Muscle layer of colon (tissue), 2 donors: Measurements from ENCODE around the gene BTBD9.
"Not testable (repeated sequence)": the region's sequence is repeated elsewhere in the genome, so short reads cannot be mapped to it uniquely, and the experiment has no call there.

Experiments used
- H3K27ac ChIP-seq: one replicate; pipeline ENCODE4 v1.7.0; 2013; ENCODE audit warnings: low read depth, mild to moderate bottlenecking, low read length, moderate library complexity
- H3K27me3 ChIP-seq, 2 donors: one replicate each; pipeline ENCODE4 v1.7.0; 2013; ENCODE audit warnings: low read length in 2 of 2, mild to moderate bottlenecking in 2 of 2; ENCODE audit not compliant: insufficient read depth in 2 of 2, control insufficient read depth in 1 of 2
- H3K36me3 ChIP-seq: one replicate; pipeline ENCODE4 v1.7.0; 2013; ENCODE audit warnings: mild to moderate bottlenecking, low read length; ENCODE audit not compliant: insufficient read depth
- H3K4me1 ChIP-seq: one replicate; pipeline ENCODE4 v1.7.0; 2013; ENCODE audit warnings: mild to moderate bottlenecking, low read length; ENCODE audit not compliant: insufficient read depth
- H3K4me3 ChIP-seq, 2 donors: one replicate each; pipeline ENCODE4 v1.7.0; 2013; ENCODE audit warnings: low read length in 2 of 2, low read depth in 1 of 2, mild to moderate bottlenecking in 1 of 2, moderate library complexity in 1 of 2
- H3K9ac ChIP-seq: one replicate; pipeline ENCODE4 v1.7.0; 2013; ENCODE audit warnings: low read length
- H3K9me3 ChIP-seq: one replicate; pipeline ENCODE4 v1.7.0; 2013; ENCODE audit warnings: mild to moderate bottlenecking, low read length
- donor health status: abdominal sarcoma.
- donor health status: Adenocarcinoma of cecum.

BTBD9 gene

DNA sequence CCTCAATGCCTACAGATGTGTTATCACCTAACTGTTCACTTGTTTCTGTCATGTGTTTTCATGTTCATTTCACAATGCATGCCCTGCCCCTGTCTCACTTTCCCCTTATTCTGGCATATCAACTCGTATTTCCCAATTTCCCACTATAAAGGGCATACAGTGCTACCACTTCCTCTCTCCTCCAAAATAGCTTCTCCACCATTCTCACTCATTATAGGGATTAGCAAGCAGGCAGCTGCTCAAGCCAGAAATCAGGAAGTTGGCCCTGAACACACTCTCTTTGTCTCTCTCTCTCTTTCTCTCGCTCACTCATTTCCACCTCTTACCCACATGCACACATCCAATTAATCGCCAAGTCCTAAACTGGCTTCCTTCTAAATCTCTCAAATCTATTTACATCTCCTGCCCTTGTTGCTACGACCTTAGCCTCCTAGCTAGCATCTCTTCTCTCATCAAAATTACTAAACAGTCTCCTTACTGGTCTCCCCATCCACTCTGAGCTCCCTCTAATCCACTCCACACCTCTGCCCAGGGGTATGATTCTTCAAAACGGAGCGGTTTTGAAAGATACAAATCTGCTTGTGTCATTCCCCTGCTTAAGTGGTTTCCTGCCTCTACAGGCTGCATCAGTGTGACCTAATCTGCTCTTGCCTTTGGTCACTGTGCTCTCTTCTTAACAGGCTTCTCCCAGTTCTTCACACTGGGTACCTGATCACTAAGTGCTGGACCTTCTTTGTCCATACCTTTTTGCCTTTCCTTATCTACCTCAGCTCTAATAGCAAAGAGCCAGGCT lies 196.2 kb downstream of the BTBD9 start:
- H3K27ac ChIP-seq = no peak overlapping the region
- no peaks in the 10 kb centered on the region for H3K9me3 ChIP-seq
- no peak overlapping the region for H3K4me3 ChIP-seq
- H3K27me3 ChIP-seq = no peaks in the 10 kb centered on the region
- no peak overlapping the region for H3K9ac ChIP-seq
- H3K4me1 ChIP-seq = no peaks in the 10 kb centered on the region
- no peaks in the 10 kb centered on the region for H3K36me3 ChIP-seq

DNA sequence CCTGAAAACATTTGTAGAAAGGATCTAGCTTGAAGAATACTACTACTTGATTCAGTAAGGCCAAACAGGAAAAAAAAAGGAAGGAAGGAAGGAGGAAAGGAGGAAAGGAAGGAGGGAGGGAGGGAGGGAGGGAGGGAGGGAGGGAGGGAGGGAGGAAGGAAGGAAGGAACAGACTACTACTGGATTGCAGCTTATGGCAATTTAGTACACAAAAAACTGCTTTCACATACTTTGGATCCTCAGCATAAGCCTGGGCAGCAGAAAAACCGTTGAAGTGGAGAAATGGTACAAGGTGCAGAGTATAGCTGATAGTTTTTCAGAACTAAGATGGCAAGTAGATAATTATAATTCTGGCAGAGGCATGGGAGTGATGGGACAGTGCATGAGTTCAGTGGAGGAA lies 201.6 kb downstream of the BTBD9 start:
- Histone ChIP-seq H3K4me3 (no peak overlapping the region), H3K27ac (no peak overlapping the region), H3K36me3 (no peaks in the 10 kb centered on the region), H3K27me3 (no peaks in the 10 kb centered on the region), H3K4me1 (no peaks in the 10 kb centered on the region), H3K9me3 (no peaks in the 10 kb centered on the region), H3K9ac (no peak overlapping the region)

DNA sequence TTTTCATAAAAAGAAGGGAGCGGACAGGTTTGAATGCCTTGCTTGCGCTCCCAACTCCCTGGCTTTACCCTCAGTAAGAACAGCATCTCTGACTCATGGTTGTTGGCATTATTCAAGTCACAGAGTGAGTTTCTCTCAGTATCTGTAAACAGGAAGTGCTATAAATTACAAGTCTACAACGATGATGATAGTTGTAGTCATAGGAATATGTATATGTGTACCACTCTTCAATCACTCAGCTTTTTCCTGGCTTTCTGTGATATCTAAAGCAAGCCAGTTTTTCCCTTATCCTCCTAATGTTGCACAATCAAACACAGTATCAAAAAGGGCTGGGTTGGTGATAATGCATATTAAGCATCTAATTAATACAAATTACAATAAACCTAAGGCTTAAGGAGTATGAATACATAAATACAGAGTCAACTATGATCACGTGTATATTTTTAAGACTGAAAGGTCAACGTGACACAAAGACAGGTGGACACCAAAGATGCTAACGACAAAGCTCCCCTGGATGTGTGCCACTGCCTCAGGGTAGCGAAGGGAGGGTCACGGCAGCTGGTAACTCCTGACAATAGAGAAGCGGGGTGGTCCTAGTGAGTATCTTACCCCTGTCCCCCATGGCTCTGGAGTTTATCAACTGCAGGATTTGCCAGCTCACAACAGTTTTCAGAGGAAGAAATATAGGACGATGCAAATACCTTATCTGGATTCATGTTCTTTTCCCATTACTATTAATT lies 202.8 kb downstream of the BTBD9 start:
- H3K4me1 ChIP-seq = no peaks in the 10 kb centered on the region
- H3K9ac ChIP-seq = no peak overlapping the region
- H3K4me3 ChIP-seq = no peak overlapping the region
- no peaks in the 10 kb centered on the region for H3K27me3 ChIP-seq
- H3K36me3 ChIP-seq = no peaks in the 10 kb centered on the region
- H3K9me3 ChIP-seq = no peaks in the 10 kb centered on the region
- no peak overlapping the region for H3K27ac ChIP-seq

DNA sequence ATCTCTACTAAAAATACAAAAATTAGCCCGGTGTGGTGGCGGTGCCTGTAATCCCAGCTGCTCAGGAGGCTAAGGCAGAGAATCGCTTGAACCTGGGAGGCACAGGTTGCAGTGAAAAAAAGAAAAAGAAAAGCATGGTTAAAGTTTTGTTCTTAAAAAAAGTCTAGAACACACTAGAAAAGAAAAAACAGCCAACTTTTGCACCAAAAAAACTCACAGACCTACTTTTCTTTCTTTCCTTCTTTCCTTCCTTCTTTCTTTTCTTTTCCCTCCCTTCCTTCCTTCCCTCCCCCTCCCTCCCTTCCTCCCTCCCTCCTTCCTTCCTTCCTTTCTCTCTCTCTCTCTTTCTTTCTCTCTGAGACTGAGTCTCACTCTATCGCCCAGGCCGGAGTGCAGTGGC lies 204.4 kb downstream of the BTBD9 start:
- Histone ChIP-seq H3K9me3 (no peaks in the 10 kb centered on the region), H3K27ac (no peak overlapping the region), H3K9ac (no peak overlapping the region), H3K4me1 (no peaks in the 10 kb centered on the region), H3K27me3 (no peaks in the 10 kb centered on the region), H3K36me3 (no peaks in the 10 kb centered on the region), H3K4me3 (no peak overlapping the region)

DNA sequence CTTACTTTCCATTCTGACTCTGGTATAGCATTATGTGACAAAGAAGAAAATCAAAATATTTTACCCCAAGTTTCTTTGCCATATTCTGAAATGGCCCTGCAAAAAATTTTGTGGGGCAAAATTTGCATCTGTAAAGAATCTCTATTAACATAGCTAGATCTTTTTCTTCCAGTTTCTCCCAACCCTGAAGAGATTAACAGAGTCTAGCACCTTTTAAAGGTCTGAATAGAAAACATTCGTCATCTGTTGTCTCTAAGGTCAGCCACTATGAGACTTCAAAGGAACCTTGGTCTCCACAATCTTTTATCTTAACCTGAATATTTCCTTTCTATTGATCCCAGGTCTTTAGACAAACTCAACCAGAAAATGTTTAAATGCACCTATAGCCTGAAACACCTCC lies 205.7 kb downstream of the BTBD9 start:
- Histone ChIP-seq H3K27me3 (no peaks in the 10 kb centered on the region), H3K4me1 (no peaks in the 10 kb centered on the region)

DNA sequence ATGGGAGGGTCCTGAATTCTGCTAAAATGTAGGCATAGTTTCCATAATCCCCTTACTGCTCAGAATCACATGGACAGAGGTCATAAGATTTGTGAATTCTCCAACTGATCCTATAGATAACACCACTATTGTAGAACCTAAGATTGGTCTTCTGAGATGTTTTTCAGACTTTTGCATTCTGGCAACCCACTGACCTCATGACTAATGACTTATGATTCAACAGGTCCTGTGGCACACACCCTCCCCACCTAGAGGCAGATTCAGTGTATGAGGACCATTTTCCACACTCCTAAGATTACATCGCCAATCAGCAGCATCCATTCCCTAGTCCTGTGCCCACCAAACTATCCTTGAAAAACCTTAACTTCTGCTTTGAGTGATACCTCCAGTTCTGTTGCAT lies 207.2 kb downstream of the BTBD9 start:
- no peak overlapping the region for H3K27ac ChIP-seq
- H3K4me1 ChIP-seq = no peaks in the 10 kb centered on the region
- H3K27me3 ChIP-seq = no peaks in the 10 kb centered on the region
- no peaks in the 10 kb centered on the region for H3K36me3 ChIP-seq
- H3K4me3 ChIP-seq = no peak overlapping the region
- H3K9ac ChIP-seq = no peak overlapping the region
- no peaks in the 10 kb centered on the region for H3K9me3 ChIP-seq

More for the DNA sequence above, 205.7 kb downstream of the BTBD9 start:
- no peak overlapping the region for H3K4me3 ChIP-seq
- no peak overlapping the region for H3K9ac ChIP-seq
- no peaks in the 10 kb centered on the region for H3K9me3 ChIP-seq
- H3K36me3 ChIP-seq = no peaks in the 10 kb centered on the region
- H3K27ac ChIP-seq = no peak overlapping the region

DNA sequence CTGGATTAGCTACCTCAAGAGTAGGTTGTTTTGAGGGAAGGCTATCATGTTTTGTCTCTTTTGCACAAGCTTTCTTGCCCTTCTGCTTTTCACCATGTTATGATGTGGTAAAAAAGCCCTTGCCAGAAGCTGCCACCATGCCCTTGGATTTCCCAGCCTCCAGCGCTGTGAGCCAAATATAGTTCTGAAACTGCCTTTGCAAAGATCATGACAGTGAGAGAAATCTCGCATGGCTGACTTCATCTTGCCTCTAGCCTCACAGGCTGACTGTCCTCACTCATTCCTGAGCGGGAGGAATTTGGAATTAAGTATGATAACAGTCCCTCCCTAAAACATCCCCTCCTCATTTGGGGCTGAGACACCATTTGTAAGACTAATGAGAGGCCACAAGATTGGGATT lies 207.7 kb downstream of the BTBD9 start:
- H3K27ac ChIP-seq = no peak overlapping the region
- H3K36me3 ChIP-seq = no peaks in the 10 kb centered on the region
- H3K9me3 ChIP-seq = no peaks in the 10 kb centered on the region
- no peaks in the 10 kb centered on the region for H3K27me3 ChIP-seq
- no peak overlapping the region for H3K9ac ChIP-seq
- no peaks in the 10 kb centered on the region for H3K4me1 ChIP-seq
- H3K4me3 ChIP-seq = no peak overlapping the region

DNA sequence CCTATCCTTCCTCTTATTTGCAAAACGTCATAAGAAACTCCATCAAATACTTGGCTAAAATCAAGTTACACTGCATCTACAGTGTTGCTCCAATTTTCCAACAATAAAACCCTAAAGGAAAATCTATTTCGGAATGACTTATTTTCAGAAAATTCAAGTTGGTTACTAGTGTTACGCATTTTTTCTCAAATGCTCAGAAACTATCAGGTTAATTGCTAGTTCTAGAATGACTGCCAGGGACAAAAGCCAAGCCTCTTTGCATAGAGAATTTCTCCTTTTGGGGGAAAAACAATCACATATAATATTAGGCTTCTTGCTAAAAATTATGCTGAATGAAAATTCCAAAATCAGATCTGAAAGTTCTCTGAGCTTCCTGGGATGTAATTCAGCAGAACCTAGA lies 210.2 kb downstream of the BTBD9 start:
- H3K4me1 ChIP-seq = no peaks in the 10 kb centered on the region
- no peaks in the 10 kb centered on the region for H3K27me3 ChIP-seq
- H3K36me3 ChIP-seq = no peaks in the 10 kb centered on the region
- H3K9me3 ChIP-seq = no peaks in the 10 kb centered on the region
- H3K27ac ChIP-seq = no peak overlapping the region
- no peak overlapping the region for H3K9ac ChIP-seq
- no peak overlapping the region for H3K4me3 ChIP-seq

DNA sequence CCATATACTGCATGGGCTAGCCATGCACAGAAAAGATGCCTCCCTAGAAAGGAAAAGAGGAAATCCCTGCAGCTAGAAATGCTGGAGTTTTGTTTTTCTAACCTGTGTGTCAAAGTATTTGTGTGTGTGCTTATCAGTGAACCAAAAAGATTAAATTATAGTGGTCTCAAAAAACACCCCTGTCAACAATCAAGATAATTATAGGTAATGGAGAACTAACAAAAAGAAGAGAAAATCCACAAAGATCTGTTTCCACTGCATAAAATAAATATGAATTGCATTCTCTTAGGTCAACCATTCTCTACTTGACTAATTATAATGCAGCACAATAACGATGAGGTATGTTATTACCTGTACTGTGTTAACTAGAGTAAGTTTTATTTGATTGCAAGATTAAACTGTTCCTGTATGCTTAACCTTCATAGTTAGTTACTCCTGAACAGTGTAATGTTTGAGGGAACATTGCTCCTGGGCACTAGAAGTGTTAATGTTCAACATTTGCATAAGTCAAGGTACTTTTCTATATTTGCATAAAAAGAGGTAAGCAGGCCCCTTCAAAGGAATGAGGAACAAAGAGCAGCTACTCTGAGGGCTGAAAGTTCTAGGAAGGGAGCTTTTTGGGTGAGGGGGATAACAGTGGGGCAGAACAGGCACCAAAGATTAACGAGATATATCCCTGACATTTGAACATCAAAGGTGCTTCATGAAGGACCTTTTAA lies 212.1 kb downstream of the BTBD9 start:
- no peak overlapping the region for H3K27ac ChIP-seq
- no peaks in the 10 kb centered on the region for H3K4me1 ChIP-seq
- H3K9me3 ChIP-seq = no peaks in the 10 kb centered on the region
- H3K9ac ChIP-seq = no peak overlapping the region
- H3K36me3 ChIP-seq = no peaks in the 10 kb centered on the region
- no peaks in the 10 kb centered on the region for H3K27me3 ChIP-seq
- no peak overlapping the region for H3K4me3 ChIP-seq

DNA sequence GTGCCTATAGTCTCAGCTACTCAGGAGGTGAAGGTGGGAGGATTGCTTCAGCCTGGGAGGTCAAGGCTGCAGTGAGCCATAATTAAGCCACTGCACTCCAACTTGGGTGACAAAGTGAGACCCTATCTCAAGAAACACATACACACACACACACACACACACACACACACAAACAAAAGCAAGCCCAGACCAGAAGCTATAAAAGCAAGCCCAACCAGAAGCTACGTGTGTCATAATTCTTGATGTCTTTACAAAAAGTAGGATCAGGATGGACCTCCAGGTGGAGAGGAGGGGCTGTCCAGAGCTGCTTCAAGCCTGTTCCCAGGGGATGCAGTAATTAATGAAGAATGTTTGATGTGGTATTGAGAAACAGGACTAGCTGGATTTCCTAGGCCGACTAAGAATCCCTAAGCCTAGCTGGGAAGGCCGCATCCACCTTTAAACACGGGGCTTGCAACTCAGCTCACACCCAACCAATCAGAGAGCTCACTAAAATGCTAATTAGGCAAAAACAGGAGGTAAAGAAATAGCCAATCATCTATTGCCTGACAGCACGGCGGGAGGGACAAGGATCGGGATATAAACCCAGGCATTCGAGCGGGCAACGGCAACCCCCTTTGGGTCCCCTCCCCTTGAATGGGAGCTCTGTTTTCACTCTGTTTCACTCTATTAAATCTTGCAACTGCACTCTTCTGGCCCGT lies 213.8 kb downstream of the BTBD9 start:
- not testable (repeated sequence) for H3K9ac ChIP-seq, H3K4me3 ChIP-seq, H3K36me3 ChIP-seq, H3K27me3 ChIP-seq, H3K4me1 ChIP-seq, H3K9me3 ChIP-seq, H3K27ac ChIP-seq

DNA sequence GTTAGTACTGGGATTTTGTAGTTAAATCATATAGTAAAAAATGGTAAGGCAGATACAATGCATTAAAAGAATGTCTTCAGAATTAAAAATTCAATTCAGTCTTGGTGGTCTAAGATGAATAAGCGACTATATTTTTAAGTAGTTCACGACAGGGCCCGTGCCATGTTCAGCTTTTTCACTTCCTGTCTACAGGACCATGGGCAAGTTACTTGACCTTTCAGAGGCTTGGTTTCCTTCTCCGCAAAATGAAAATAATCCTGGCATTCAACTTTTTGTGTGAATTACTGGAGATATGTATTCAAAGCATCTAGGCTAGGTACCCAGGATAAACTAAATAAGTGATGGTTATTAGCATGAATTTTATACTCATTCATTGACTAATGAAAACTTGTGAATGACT lies 216.0 kb downstream of the BTBD9 start:
- Histone ChIP-seq H3K4me1 (no peaks in the 10 kb centered on the region), H3K9ac (no peak overlapping the region), H3K27me3 (no peaks in the 10 kb centered on the region), H3K4me3 (no peak overlapping the region), H3K36me3 (no peaks in the 10 kb centered on the region), H3K27ac (no peak overlapping the region), H3K9me3 (no peaks in the 10 kb centered on the region)
